ENCODE data around the gene MIA2.
"Not testable (repeated sequence)": the region's sequence is repeated elsewhere in the genome, so short reads cannot be mapped to it uniquely, and the experiment has no call there.

Gene MIA2

GRCh38 chr14:39268393-39268792 lies 34.7 kb downstream of the MIA2 start:
- DNase-seq, result no peak

GRCh38 chr14:39272918-39273317 lies 39.2 kb downstream of the MIA2 start:
- no peak for DNase-seq

- no peak for DNase-seq
These were observed 41.7 kb downstream of the MIA2 start for GRCh38 chr14:39275395-39275794.

DNA sequence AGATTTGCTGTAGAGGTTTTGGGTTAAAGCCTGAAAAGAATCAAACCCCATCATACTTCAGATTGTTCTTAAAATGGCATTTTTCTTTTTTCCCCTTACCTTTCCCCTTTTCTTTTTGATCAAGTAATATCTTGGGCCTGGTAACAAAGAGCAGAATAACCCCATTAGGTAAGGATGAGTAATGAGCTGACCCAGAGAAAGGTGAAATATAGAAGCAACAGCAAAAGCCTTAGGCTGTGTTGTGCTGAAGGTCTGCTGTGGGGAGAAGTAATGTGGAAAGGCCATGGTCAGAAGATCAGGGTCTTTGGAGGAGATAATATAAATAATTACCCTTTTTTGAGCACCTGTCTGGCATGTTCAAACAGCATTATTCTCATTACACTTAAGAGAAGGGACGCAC lies 42.3 kb downstream of the MIA2 start:
- no peak for DNase-seq

DNA sequence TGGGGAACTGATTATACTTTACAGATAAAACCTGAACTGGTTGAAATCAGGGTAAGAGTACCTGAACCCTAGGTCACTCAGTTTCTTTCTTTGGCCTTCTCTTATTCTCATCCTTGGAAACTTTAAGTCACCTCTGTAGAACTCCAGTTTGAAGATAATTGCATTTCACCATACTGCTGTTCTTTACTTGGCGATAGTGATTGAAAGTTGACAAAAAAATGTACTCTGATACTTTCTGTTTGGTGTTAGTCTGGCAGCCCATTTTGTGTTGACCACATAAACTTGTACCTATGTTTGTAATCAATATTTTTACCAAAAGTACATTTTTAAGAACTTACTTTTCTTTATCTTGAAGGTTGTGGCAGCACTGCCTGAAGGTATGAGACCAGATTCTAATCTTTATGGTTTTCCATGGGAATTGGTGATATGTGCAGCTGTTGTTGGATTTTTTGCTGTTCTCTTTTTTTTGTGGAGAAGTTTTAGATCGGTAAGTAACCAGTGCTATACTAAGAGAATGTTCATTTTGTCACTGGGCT lies 42.9 kb downstream of the MIA2 start:
- DNase-seq, result no peak

- DNase-seq, result no peak
These were observed 45.8 kb downstream of the MIA2 start for GRCh38 chr14:39279515-39279914.

GRCh38 chr14:39280678-39281077 lies 47.0 kb downstream of the MIA2 start:
- DNase-seq, result not testable (repeated sequence)

GRCh38 chr14:39289523-39289922 lies 55.8 kb downstream of the MIA2 start:
- no peak for DNase-seq

DNA sequence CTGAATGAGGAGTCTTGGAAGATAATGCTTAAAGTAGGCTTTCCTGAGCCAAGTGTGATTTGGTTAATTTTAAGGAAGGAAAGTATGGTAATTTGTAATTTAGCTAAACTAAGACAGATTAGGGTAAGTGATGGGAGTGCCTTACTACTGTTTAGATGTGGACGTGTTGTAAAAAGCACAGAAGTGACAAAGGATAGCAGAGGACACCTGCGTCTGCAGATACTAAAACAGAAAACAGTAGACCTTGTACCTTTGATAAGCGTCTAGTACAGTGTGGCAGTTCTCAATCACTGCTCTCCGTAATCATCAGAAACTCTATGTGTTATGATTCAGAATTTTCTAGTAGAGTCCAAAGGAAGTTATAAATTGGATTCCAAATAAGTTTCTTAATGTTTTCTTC lies 58.0 kb downstream of the MIA2 start:
- no peak for DNase-seq

GRCh38 chr14:39293629-39294028 lies 59.9 kb downstream of the MIA2 start:
- no peak for DNase-seq

DNA sequence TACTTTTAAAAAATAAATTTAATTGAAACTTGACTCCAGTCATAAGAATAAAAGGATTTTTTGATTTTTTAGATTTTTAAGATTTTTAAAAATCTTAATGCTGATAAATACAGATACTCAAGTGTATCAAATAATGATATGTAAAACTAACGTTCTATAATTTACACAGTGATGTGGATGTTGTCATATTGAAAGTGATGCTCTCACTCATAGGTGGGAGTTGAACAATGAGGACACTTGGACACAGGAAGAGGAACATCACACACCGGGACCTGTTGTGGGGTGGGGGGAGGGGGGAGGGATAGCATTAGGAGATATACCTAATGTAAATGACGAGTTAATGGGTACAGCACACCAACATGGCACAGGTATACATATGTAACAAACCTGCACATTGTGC lies 66.7 kb downstream of the MIA2 start:
- not testable (repeated sequence) for DNase-seq

- no peak for DNase-seq
These were observed 68.6 kb downstream of the MIA2 start for GRCh38 chr14:39302124-39302810.

DNA sequence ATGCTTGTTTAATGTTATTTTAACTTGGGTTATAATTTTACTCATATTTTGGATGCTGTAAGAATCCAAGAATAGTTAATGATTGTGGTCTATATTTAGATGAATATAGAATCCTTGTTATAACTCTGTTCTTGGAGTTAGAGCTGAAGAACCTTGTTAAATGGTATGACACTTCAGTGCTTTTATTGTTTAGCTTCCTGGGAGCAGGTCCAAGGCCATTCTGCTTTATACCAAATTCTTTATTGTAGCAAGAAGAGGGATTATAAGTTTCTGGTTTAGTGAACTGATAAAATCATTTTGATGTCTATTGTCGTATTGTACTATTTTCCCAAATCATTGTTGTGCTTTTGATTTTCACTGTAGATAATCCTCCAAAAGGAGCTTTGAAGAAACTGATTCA lies 69.4 kb downstream of the MIA2 start:
- DNase-seq, result no peak

DNA sequence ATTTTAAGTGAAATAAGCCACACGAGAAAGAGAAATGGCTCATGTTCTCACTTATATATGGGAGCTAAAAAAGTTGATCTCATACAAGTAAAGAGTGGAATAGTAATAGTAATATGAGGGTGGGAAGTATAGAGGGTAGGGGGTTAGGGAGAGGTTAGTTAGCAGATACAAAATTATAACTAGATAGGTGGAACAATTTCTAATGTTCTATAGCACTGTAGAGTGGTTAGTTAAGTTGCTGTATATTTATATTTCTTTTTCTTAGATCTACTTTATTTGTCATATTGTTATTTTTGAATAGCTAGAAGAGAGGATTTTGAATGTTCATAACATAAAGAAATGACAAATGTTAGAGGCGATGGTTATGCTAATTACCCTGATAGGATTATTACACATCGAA lies 74.1 kb downstream of the MIA2 start:
- DNase-seq, result no peak

GRCh38 chr14:39310051-39310450 lies 76.3 kb downstream of the MIA2 start:
- no peak for DNase-seq

DNA sequence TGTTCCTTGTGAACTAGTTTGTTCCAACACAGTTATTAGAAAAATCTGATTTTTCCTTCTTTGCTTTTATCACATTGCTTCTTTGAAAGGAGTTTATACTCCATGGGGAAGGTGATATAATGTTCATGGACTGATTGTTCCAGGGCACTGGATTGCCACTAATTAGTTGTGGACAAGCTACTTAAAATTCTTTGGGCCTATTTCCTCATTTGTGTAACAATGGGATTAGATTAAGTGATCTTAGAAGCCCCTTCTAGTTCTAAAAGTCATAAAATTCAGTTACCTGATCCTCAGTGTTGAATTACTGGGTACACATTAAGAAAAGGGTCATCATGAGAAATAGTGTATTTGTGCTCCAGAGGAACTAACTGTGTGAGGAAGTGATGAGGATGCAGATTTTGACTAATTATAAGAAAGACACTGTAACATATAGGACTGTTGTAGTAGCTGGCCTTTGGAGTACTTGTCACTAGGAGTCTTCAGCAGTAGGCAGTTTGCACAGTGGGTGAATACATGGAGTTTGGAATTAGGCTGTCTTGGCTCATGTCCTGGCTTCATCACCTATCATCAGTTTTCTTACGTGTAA lies 82.2 kb downstream of the MIA2 start:
- no peak for DNase-seq

DNA sequence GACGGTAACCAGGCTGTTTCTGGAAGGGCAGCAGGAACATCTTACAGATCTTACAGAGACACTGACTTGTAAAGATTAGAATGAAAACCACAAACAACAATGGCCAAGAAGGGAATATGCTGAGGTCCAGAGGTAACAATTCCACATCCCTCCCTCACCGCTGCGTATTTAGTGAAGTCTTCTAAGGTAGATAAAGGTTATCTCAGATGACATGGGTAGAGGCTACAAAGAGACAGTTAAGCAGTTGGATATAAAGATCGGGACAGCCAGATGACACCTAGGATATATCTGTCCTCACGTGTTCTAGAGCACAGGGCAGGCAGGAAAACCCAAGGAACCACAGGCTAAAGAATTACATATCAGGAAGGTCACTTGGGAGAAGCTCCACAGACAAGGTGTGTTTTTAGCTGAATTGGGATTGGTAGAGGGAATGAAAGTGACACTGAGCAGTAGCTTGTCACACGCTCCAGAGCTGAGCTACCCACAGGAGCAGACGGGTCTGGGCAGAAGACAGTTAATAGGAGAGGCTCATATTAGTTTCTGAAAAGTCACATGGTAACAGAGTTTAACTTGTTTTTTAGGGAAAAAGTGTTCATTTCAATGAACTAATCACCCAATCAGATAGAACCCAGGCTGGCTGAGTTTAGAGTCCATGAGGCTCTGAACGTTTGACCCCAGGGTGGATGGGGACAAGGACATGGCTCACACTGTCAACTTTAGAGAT lies 83.3 kb downstream of the MIA2 start:
- no peak for DNase-seq

DNA sequence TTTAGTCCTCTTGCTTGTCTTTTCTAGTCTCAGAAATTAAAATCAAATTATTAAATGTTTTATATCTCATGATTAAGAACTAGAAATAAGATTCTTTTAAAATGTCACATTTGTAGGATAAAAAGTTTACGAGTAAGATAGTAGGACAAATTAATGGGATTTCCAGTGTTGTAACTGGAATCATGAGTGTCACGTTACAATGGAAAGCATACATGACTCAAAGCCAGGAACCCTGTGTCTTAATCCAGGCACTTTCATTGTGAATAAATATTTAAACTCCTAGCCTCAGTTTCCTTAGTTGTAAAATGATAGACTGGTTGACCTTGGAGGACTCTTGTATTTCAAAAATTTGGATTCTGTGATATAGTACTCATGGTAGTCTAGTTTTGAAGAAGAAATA lies 84.9 kb downstream of the MIA2 start:
- DNase-seq, result no peak

DNA sequence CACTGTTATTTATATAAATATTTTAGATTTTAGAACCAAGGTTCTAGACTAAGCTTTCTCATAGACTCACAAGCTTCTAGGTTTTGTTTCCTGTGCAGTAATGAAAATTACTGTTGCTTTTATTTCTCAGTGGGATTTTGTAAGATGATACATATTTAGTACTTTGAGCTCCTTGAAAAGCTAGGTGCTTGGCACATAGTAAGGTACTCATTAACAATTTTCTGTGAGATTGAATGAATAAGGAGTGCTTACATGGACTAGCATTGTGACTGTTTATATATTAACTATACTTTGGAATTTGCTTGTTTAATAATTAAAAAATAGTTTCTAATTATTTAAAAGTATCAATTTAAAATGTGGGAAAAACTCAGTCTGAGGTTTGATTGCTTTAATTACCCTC lies 85.7 kb downstream of the MIA2 start:
- DNase-seq, result no peak

DNA sequence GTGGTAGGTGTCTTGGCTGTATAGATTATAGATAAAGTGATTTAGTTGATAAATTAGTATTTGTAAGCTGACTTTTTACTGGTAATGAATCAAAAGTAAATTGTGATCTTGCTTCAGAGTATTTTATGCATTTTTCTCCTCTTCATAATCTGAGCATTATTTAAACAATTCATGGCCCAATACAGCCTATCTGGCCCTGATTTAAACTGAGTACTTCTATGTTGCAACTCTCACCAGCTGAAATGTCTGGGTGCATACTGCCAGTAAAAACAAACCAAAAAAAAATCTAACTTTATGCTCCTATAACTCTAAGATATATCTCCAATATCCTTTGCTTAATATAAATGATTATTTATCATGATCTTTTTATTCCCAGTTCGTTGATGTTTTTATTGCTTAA lies 86.6 kb downstream of the MIA2 start:
- DNase-seq, result no peak

DNA sequence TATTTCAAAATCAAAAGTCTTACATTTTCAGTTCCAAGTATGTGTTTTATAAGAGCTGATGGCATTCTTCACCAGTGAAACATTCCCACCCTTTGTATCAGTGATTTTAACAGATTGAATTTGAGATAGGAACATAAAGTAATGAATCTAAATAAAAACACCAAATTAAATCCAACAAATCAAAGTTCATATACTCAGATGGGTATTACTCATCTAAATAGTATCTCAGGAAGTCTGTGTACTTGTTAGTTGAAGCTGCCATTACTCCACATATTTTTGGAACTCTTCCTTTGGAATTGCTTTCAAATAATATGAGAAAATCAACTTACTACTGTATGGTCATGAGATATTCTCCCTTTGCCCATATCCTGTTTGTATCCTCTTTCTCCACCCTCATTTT lies 89.1 kb downstream of the MIA2 start:
- no peak for DNase-seq

- no peak for DNase-seq
These were observed 90.4 kb downstream of the MIA2 start for GRCh38 chr14:39324097-39324496.

DNA sequence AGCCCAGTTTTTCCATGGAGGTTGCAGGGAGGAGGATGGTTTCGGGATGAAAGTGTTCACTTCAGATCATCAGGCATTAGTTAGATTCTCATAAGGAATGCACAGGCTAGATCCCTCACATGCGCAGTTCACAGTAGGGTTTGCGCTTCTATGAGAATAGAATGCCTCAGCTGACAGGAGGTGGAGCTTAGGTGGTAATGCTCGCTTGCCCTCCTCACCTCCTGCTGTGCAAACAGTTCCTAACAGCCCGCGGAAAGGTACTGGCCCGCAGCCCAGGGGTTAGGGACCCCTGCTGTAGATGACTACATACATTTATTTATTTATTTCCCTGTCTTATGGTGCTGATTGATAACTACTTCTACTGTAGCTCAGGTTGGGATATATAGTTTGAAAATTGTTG lies 105.3 kb downstream of the MIA2 start:
- DNase-seq, result no peak

DNA sequence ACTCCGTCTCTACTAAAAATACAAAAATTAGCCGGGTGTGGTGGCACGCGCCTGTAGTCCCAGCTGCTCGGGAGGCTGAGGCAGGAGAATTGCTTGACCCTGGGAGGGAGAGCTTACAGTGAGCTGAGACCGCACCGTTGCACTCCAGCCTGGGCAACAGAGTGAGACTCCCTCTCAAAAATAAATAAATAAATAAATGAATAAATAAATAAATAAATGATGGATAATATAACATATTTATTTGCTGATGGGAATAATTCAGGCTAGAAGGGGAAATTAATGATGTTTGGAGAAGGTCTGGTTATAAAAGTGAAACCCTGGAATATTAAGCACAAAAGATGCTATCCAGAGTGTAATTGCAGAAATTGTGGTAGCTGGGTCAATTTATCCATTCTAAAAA lies 107.4 kb downstream of the MIA2 start:
- not testable (repeated sequence) for DNase-seq
